ENCODE measurements around the gene SNTG2. TPM values are rescaled to one million over a fixed set of nuclear protein-coding genes. Genes with fewer than 3 reads are reported as not detected.

The SNTG2 gene
- total RNA-seq, 2 donors from 2014 or later: 0.72 to 1.0 TPM

DNA sequence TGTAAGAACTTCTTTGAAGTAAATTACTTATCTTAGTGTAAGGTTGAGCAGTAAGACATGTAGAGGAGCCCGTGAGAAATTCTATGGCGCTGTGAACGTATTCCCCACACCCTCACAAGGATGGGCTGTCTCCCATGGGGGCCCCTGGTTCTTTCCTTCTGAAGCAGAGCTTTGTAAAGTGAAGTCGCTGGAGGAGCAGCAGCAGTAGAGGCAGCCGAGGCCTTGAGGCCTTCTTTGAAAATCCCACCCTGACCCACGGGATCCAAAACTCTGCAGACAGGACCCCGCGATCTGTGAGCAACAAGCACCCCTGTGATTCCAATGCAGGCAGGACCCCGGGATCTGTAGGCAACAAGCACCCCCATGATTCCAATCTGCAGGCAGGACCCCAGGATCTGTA, 23.8 kb upstream of the SNTG2 start:
- no peak overlapping the region for H3K27ac ChIP-seq
- no peak for DNase-seq
- H3K27me3 ChIP-seq: no peaks in the 10 kb centered on the region
- H3K9me3 ChIP-seq: no peaks in the 10 kb centered on the region
- H3K4me1 ChIP-seq: no peaks in the 10 kb centered on the region
- TF ChIP-seq, protein P1, sequence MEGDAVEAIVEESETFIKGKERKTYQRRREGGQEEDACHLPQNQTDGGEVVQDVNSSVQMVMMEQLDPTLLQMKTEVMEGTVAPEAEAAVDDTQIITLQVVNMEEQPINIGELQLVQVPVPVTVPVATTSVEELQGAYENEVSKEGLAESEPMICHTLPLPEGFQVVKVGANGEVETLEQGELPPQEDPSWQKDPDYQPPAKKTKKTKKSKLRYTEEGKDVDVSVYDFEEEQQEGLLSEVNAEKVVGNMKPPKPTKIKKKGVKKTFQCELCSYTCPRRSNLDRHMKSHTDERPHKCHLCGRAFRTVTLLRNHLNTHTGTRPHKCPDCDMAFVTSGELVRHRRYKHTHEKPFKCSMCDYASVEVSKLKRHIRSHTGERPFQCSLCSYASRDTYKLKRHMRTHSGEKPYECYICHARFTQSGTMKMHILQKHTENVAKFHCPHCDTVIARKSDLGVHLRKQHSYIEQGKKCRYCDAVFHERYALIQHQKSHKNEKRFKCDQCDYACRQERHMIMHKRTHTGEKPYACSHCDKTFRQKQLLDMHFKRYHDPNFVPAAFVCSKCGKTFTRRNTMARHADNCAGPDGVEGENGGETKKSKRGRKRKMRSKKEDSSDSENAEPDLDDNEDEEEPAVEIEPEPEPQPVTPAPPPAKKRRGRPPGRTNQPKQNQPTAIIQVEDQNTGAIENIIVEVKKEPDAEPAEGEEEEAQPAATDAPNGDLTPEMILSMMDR (IDR thresholded peaks at IDR 0.05): no peak
- no peak overlapping the region for H3K4me3 ChIP-seq
- no peak overlapping the region for H3K9ac ChIP-seq (ENCODE audit: low read depth in 2 of 2, low read length in 2 of 2)
- no peaks in the 10 kb centered on the region for H3K36me3 ChIP-seq
- intact Hi-C loops (cut with DNase I): no loop called here

DNA sequence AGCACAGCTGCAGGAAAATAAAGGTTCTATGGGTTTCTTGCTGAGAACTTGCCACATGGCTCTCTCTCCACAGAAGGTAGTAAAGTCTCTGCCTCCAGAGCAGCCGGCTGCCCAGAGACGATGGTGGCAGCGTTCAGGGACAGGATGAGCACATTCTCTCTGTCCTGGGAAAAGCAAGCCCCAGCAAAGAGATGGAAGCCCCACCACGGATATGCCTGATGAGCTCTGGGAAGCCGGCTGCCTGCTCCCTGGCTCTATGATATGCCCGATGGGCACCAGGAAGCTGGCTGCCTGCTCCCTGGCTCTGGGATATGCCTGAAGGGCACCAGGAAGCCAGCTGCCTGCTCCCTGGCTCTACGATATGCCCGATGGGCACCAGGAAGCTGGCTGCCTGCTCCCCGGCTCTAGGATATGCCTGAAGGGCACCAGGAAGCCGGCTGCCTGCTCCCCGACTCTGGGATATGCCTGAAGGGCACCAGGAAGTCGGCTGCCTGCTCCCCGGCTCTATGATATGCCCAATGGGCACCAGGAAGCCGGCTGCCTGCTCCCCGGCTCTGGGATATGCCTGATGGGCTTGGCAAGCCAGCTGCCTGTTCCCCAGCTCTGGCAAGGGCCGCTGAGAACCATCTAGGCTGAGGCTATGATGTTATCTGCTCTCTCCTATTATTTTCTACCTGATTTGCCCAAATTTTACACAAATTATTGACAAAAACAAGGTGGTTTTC, 21.5 kb upstream of the SNTG2 start:
- TF ChIP-seq, protein P1 (IDR thresholded peaks at IDR 0.05): no peak
- Histone ChIP-seq H3K9me3 (no peaks in the 10 kb centered on the region), H3K4me1 (no peaks in the 10 kb centered on the region), H3K36me3 (no peaks in the 10 kb centered on the region), H3K9ac (ENCODE audit: low read depth in 2 of 2, low read length in 2 of 2) (no peak overlapping the region), H3K27me3 (no peaks in the 10 kb centered on the region), H3K4me3 (no peak overlapping the region), H3K27ac (no peak overlapping the region)
- DNase-seq: no peak
- intact Hi-C loops (cut with DNase I): no loop called here

GRCh38 chr2:929925-930324, 20.7 kb upstream of the SNTG2 start:
- Histone ChIP-seq H3K36me3 (no peaks in the 10 kb centered on the region), H3K27ac (no peak overlapping the region), H3K9ac (ENCODE audit: low read depth in 2 of 2, low read length in 2 of 2) (no peak overlapping the region), H3K9me3 (no peaks in the 10 kb centered on the region), H3K27me3 (no peaks in the 10 kb centered on the region), H3K4me3 (no peak overlapping the region), H3K4me1 (no peaks in the 10 kb centered on the region)
- TF ChIP-seq, protein P1 (IDR thresholded peaks at IDR 0.05): no peak
- intact Hi-C loops (cut with DNase I): no loop called here
- DNase-seq: no peak

DNA sequence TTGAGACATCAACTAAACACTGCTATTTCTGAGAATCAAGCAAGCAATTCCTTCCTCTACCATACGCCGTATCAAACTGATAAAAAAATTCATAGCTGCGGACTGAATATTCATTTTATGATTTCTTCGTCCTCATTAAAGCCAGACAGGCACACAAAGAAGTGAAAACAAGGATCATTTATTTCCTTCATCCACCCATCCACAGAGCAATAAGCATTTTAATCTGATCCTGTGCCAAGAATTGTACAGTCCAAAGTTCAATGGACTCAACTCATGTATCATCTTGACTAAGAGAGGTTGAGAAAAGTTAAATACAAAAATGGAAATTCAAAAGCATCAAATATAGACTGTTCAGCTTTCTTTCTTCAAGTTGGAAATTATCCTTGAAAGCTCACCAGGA, 19.7 kb upstream of the SNTG2 start:
- no peak overlapping the region for H3K27ac ChIP-seq
- H3K4me3 ChIP-seq: no peak overlapping the region
- no peaks in the 10 kb centered on the region for H3K4me1 ChIP-seq
- intact Hi-C loops (cut with DNase I): no loop called here
- H3K36me3 ChIP-seq: no peaks in the 10 kb centered on the region
- H3K9ac ChIP-seq (ENCODE audit: low read depth in 2 of 2, low read length in 2 of 2): no peak overlapping the region
- DNase-seq: no peak
- H3K9me3 ChIP-seq: no peaks in the 10 kb centered on the region
- no peaks in the 10 kb centered on the region for H3K27me3 ChIP-seq
- TF ChIP-seq, protein P1 (IDR thresholded peaks at IDR 0.05): no peak

- Histone ChIP-seq H3K9me3 (no peaks in the 10 kb centered on the region), H3K27me3 (no peaks in the 10 kb centered on the region), H3K4me1 (no peaks in the 10 kb centered on the region), H3K36me3 (no peaks in the 10 kb centered on the region), H3K4me3 (no peak overlapping the region), H3K27ac (no peak overlapping the region), H3K9ac (ENCODE audit: low read depth in 2 of 2, low read length in 2 of 2) (no peak overlapping the region)
- TF ChIP-seq, protein P1 (IDR thresholded peaks at IDR 0.05): no peak
- no peak for DNase-seq
- intact Hi-C loops (cut with DNase I): no loop called here
These were observed 18.1 kb upstream of the SNTG2 start for GRCh38 chr2:932320-933115.
